HFF-Myc (cell line): ENCODE measurements around the gene SLAMF1.

Source experiments
- DNase-seq: peaks from one replicate; pipeline ENCODE4 v3.0.0-alpha.2; 2011; ENCODE audit warnings: low read depth; ENCODE audit errors: extremely low read depth
- H3K4me3 ChIP-seq: replicated peaks from 2 replicates; pipeline ENCODE4 v1.5.1; 2011; ENCODE audit warnings: low read depth, mild to moderate bottlenecking, control low read depth, low read length
- TF ChIP-seq, protein P1 (sequence below): IDR thresholded peaks from 2 replicates; pipeline ENCODE4 v1.5.1; 2012; ENCODE audit warnings: mild to moderate bottlenecking, low read depth, low read length, control low read depth; ENCODE audit errors: missing control alignments

SLAMF1 gene

GRCh38 chr1:160640359-160641123, 6.3 kb downstream of the SLAMF1 start:
- no peak overlapping the region for H3K4me3 ChIP-seq
- DNase-seq = no peak
- TF ChIP-seq, protein P1, sequence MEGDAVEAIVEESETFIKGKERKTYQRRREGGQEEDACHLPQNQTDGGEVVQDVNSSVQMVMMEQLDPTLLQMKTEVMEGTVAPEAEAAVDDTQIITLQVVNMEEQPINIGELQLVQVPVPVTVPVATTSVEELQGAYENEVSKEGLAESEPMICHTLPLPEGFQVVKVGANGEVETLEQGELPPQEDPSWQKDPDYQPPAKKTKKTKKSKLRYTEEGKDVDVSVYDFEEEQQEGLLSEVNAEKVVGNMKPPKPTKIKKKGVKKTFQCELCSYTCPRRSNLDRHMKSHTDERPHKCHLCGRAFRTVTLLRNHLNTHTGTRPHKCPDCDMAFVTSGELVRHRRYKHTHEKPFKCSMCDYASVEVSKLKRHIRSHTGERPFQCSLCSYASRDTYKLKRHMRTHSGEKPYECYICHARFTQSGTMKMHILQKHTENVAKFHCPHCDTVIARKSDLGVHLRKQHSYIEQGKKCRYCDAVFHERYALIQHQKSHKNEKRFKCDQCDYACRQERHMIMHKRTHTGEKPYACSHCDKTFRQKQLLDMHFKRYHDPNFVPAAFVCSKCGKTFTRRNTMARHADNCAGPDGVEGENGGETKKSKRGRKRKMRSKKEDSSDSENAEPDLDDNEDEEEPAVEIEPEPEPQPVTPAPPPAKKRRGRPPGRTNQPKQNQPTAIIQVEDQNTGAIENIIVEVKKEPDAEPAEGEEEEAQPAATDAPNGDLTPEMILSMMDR = no peak

GRCh38 chr1:160639652-160640051, 7.2 kb downstream of the SLAMF1 start:
- TF ChIP-seq, protein P1 = no peak
- H3K4me3 ChIP-seq = no peak overlapping the region
- DNase-seq = no peak

DNA sequence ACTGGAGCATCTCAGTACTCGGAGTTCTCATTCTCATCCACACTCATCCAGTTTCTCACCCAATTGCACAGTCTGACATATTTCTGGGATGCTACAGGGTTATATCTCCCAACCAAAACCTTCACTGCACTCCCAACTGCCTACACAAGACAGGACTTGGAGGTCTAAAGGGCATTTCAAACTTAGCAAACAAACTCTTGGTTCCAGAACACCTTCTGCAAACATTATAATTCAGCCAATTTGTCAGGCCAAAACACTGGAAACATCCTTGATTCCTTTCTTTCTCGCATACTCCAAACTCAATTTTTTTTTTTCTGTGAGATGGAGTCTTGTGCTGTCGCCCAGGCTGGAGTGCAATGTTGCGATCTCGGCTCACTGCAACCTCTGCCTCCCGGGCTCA, 7.9 kb downstream of the SLAMF1 start:
- TF ChIP-seq, protein P1 = no peak
- H3K4me3 ChIP-seq = no peak overlapping the region
- no peak for DNase-seq

GRCh38 chr1:160638540-160638857, 8.3 kb downstream of the SLAMF1 start:
- H3K4me3 ChIP-seq = no peak overlapping the region
- TF ChIP-seq, protein P1 = no peak
- DNase-seq = no peak

DNA sequence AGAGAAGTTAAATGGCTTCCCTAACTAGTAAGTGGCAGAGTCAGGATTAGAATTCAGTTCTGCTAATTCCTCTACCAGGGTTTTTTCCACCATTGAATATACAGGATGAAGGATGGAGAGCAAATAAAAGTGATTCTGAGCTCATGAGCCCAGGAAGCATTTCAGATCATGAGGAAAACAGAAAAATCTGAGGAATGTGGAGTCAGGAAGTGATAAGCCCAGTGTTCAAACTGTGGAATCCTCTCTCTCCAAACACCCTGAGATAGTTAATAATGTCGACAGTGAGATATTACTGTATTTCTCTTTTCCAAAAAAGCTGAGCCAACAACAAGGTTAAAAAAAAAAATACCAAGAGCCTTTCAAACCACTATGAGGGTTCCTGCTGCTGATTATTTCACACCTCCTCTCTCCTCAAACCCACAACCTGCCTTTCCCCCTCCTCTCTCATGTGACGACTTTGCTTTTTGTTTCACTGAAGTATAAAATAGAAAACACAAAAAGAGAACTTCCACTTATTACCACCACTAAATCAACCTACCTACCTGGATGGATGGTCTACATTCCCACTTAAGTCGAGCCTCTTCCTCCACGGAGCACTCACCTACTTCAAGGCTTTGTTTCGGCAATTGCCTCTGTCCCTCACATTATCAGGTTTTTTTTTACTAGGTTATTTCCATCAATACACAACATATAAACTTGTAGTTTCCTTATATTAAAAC, 8.9 kb downstream of the SLAMF1 start:
- TF ChIP-seq, protein P1 = no peak
- no peak for DNase-seq
- no peak overlapping the region for H3K4me3 ChIP-seq

DNA sequence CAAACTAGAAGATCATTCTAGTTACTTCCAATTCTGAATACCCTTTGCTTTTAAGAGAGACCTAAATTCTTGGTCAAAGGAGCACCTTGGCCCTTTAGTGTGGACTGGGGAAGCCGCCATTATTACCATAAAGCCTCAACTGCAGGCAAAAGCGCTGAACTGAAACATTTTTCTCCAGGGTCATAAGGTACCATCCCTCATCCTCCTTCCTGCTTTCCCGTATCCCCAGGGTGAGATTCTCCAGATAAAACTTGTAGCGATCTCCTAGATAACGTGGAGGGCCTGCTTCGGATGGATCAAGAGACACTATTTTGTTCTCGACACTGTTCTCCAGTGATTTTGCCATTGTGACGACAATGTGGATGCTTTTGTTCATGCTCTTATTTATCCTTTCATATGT, 9.8 kb downstream of the SLAMF1 start:
- H3K4me3 ChIP-seq = no peak overlapping the region
- no peak for DNase-seq
- TF ChIP-seq, protein P1 = no peak

- H3K4me3 ChIP-seq = no peak overlapping the region
- TF ChIP-seq, protein P1 = no peak
- DNase-seq = no peak
These were observed 10.3 kb downstream of the SLAMF1 start for GRCh38 chr1:160636547-160636946.
